HepG2 (cell line): ENCODE measurements around the gene TAF6L. TPM values are rescaled to one million over a fixed set of nuclear protein-coding genes. Genes with fewer than 3 reads are reported as not detected.

ENCODE experiments used
- FIP1L1 ChIP-seq: fragments of 200-400 bp; formaldehyde crosslinking; IDR thresholded peaks from 2 replicates; pipeline ENCODE4 v1.6.1; 2018; ENCODE audit warnings: low read depth, mild to moderate bottlenecking, low read length, moderate library complexity, borderline replicate concordance; ENCODE audit not compliant: insufficient read depth
- FOXJ3 ChIP-seq: sonication (generic); formaldehyde crosslinking; IDR thresholded peaks from 2 replicates; pipeline ENCODE4 v1.4.0; 2020; ENCODE audit warnings: missing genetic modification reagents, mild to moderate bottlenecking, borderline replicate concordance
- HMG20A ChIP-seq: IDR thresholded peaks from 2 replicates; pipeline ENCODE4 v1.6.1; 2016; ENCODE audit warnings: borderline replicate concordance
- SOX6 ChIP-seq, 2 experiments: fragments of 450-650 bp in 1 of 2; sonication (generic) in 1 of 2; formaldehyde crosslinking in 1 of 2; IDR thresholded peaks; 2 replicates each; pipeline versions ENCODE4 v1.4.0 to v1.6.1; 2017 to 2020; ENCODE audit warnings: antibody characterized with exemption in 1 of 2, mild to moderate bottlenecking in 1 of 2, missing genetic modification reagents in 1 of 2
- ZBTB3 ChIP-seq: sonication (generic); formaldehyde crosslinking; IDR thresholded peaks from 2 replicates; pipeline ENCODE4 v1.4.0; 2020; ENCODE audit warnings: low read depth, mild to moderate bottlenecking, moderate library complexity, missing genetic modification reagents, borderline replicate concordance
- ZNF143 ChIP-seq: sonication (generic); formaldehyde crosslinking; IDR thresholded peaks from 2 replicates; pipeline ENCODE4 v1.4.0; 2020; ENCODE audit warnings: missing genetic modification reagents
- ZNF616 ChIP-seq: sonication (generic); formaldehyde crosslinking; IDR thresholded peaks from 2 replicates; pipeline ENCODE4 v1.5.0; 2020; ENCODE audit warnings: low read depth, mild to moderate bottlenecking, missing genetic modification reagents
- ZNF75D ChIP-seq: sonication (generic); formaldehyde crosslinking; IDR thresholded peaks from 2 replicates; pipeline ENCODE4 v1.8.1; 2023; ENCODE audit warnings: missing genetic modification reagents, mild to moderate bottlenecking, borderline replicate concordance
- ZNF83 ChIP-seq: sonication (generic); formaldehyde crosslinking; IDR thresholded peaks from 2 replicates; pipeline ENCODE4 v1.4.0; 2020; ENCODE audit warnings: missing genetic modification reagents, mild to moderate bottlenecking, borderline replicate concordance
- polyA plus RNA-seq, 8 experiments: library from polyadenylated mRNA; depleted of rRNA in 3 of 8; stranded (reverse) in 7 of 8; unstranded in 1 of 8; fragments of >200 nt; fragmentation: Illumina TruSeq in 4 of 8; extraction: Trizol in 4 of 8; gene quantifications; 2 replicates each; pipeline versions ENCODE4 v1.2.1 to v1.2.3, GENCODE V29; 2011 to 2016; ENCODE audit warnings: low read depth in 4 of 8, missing spikeins in 1 of 8, mixed read lengths in 1 of 8; ENCODE audit not compliant: insufficient read depth in 1 of 8
- total RNA-seq, 5 experiments: library from RNA; depleted of rRNA; stranded (reverse); fragments of >200 nt; fragmentation: Illumina TruSeq; extraction: Trizol; gene quantifications; 2 replicates each; pipeline ENCODE4 v1.2.3, GENCODE V29; 2016; ENCODE audit warnings: low read depth in 1 of 5
- TF ChIP-seq, protein P1 (sequence below), 2 experiments: sonication (generic) in 1 of 2; formaldehyde crosslinking in 1 of 2; IDR thresholded peaks; 2 replicates each; pipeline versions ENCODE4 v1.6.1 to v1.9.0; 2014 to 2022; ENCODE audit warnings: antibody characterized with exemption in 1 of 2, borderline replicate concordance in 1 of 2, inconsistent platforms in 1 of 2, low read depth in 1 of 2, missing genetic modification reagents in 1 of 2
- TF ChIP-seq, protein P2 (sequence below): sonication (generic); formaldehyde crosslinking; IDR thresholded peaks from 2 replicates; pipeline ENCODE4 v1.4.0; 2020; ENCODE audit warnings: low read depth, missing genetic modification reagents
- TF ChIP-seq, protein P3 (sequence below): IDR thresholded peaks from 2 replicates; pipeline ENCODE4 v1.4.0; 2020; ENCODE audit warnings: mild to moderate bottlenecking, missing genetic modification reagents

The TAF6L gene
- total and polyA plus RNA-seq, 2 of the 13 experiments (the other 11 are each of a cell fraction or from before 2014, with no cell fraction given), result 12.6 to 19.4 TPM

- TF ChIP-seq, protein P1, sequence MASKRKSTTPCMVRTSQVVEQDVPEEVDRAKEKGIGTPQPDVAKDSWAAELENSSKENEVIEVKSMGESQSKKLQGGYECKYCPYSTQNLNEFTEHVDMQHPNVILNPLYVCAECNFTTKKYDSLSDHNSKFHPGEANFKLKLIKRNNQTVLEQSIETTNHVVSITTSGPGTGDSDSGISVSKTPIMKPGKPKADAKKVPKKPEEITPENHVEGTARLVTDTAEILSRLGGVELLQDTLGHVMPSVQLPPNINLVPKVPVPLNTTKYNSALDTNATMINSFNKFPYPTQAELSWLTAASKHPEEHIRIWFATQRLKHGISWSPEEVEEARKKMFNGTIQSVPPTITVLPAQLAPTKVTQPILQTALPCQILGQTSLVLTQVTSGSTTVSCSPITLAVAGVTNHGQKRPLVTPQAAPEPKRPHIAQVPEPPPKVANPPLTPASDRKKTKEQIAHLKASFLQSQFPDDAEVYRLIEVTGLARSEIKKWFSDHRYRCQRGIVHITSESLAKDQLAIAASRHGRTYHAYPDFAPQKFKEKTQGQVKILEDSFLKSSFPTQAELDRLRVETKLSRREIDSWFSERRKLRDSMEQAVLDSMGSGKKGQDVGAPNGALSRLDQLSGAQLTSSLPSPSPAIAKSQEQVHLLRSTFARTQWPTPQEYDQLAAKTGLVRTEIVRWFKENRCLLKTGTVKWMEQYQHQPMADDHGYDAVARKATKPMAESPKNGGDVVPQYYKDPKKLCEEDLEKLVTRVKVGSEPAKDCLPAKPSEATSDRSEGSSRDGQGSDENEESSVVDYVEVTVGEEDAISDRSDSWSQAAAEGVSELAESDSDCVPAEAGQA (IDR thresholded peaks at IDR 0.05; ENCODE audit: low read depth), result no peak
- TF ChIP-seq, protein P1 (CRISPR knock-in tag; IDR thresholded peaks at IDR 0.05; ENCODE audit: borderline replicate concordance), result no peak
- TF ChIP-seq HMG20A, result no peak
- TF ChIP-seq FOXJ3 (CRISPR knock-in tag), result no peak
- TF ChIP-seq ZNF143, result no peak
- TF ChIP-seq, protein P2, sequence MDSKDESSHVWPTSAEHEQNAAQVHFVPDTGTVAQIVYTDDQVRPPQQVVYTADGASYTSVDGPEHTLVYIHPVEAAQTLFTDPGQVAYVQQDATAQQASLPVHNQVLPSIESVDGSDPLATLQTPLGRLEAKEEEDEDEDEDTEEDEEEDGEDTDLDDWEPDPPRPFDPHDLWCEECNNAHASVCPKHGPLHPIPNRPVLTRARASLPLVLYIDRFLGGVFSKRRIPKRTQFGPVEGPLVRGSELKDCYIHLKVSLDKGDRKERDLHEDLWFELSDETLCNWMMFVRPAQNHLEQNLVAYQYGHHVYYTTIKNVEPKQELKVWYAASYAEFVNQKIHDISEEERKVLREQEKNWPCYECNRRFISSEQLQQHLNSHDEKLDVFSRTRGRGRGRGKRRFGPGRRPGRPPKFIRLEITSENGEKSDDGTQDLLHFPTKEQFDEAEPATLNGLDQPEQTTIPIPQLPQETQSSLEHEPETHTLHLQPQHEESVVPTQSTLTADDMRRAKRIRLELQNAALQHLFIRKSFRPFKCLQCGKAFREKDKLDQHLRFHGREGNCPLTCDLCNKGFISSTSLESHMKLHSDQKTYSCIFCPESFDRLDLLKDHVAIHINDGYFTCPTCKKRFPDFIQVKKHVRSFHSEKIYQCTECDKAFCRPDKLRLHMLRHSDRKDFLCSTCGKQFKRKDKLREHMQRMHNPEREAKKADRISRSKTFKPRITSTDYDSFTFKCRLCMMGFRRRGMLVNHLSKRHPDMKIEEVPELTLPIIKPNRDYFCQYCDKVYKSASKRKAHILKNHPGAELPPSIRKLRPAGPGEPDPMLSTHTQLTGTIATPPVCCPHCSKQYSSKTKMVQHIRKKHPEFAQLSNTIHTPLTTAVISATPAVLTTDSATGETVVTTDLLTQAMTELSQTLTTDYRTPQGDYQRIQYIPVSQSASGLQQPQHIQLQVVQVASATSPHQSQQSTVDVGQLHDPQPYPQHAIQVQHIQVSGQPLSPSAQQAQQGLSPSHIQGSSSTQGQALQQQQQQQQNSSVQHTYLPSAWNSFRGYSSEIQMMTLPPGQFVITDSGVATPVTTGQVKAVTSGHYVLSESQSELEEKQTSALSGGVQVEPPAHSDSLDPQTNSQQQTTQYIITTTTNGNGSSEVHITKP, result no peak
- no peak for TF ChIP-seq ZNF616
- TF ChIP-seq ZNF83 (CRISPR knock-in tag), result no peak
- TF ChIP-seq FIP1L1, result no peak
- TF ChIP-seq ZNF75D (CRISPR knock-in tag), result no peak
- no peak for TF ChIP-seq SOX6 (IDR thresholded peaks at IDR 0.05)
- TF ChIP-seq SOX6 (CRISPR knock-in tag; IDR thresholded peaks at IDR 0.05), result peak; percentile 33
- TF ChIP-seq ZBTB3, result no peak
- TF ChIP-seq, protein P3, sequence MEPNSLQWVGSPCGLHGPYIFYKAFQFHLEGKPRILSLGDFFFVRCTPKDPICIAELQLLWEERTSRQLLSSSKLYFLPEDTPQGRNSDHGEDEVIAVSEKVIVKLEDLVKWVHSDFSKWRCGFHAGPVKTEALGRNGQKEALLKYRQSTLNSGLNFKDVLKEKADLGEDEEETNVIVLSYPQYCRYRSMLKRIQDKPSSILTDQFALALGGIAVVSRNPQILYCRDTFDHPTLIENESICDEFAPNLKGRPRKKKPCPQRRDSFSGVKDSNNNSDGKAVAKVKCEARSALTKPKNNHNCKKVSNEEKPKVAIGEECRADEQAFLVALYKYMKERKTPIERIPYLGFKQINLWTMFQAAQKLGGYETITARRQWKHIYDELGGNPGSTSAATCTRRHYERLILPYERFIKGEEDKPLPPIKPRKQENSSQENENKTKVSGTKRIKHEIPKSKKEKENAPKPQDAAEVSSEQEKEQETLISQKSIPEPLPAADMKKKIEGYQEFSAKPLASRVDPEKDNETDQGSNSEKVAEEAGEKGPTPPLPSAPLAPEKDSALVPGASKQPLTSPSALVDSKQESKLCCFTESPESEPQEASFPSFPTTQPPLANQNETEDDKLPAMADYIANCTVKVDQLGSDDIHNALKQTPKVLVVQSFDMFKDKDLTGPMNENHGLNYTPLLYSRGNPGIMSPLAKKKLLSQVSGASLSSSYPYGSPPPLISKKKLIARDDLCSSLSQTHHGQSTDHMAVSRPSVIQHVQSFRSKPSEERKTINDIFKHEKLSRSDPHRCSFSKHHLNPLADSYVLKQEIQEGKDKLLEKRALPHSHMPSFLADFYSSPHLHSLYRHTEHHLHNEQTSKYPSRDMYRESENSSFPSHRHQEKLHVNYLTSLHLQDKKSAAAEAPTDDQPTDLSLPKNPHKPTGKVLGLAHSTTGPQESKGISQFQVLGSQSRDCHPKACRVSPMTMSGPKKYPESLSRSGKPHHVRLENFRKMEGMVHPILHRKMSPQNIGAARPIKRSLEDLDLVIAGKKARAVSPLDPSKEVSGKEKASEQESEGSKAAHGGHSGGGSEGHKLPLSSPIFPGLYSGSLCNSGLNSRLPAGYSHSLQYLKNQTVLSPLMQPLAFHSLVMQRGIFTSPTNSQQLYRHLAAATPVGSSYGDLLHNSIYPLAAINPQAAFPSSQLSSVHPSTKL (CRISPR knock-in tag), result no peak
These were observed 17.2 kb upstream of the TAF6L start, which contains the start of gene ZBTB3 (continued) for GRCh38 chr11:62753736-62754603.
